Liver (tissue), 9 donors: ENCODE results near the gene SLC66A2. TPM values are rescaled to one million over a fixed set of nuclear protein-coding genes. Genes with fewer than 3 reads are reported as not detected.

Experiments
- DNase-seq: peaks from one replicate; pipeline ENCODE4 v3.0.0-alpha.2; 2017; ENCODE audit warnings: low spot score
- H3K27ac ChIP-seq, 2 donors: one replicate each; pipeline ENCODE4 v1.7.0; 2013; ENCODE audit warnings: inconsistent platforms in 2 of 2, low read length in 2 of 2, control low read depth in 1 of 2, low read depth in 1 of 2, mild to moderate bottlenecking in 1 of 2
- H3K27me3 ChIP-seq, 4 donors: one replicate each; pipeline versions ENCODE4 v1.6.1 to v1.7.0; 2013; ENCODE audit warnings: low read length in 3 of 4, inconsistent platforms in 1 of 4, mild to moderate bottlenecking in 1 of 4, moderate library complexity in 1 of 4; ENCODE audit not compliant: control insufficient read depth in 4 of 4, insufficient read depth in 4 of 4
- H3K36me3 ChIP-seq, 4 donors: one replicate each; pipeline versions ENCODE4 v1.6.1 to v1.7.0; 2013; ENCODE audit warnings: low read length in 3 of 4, mild to moderate bottlenecking in 3 of 4, low read depth in 1 of 4, moderate library complexity in 1 of 4; ENCODE audit not compliant: control insufficient read depth in 4 of 4, insufficient read depth in 3 of 4
- H3K4me1 ChIP-seq, 4 donors: one replicate each; pipeline versions ENCODE4 v1.6.1 to v1.7.0; 2013; ENCODE audit warnings: low read length in 3 of 4, mild to moderate bottlenecking in 3 of 4, moderate library complexity in 1 of 4; ENCODE audit not compliant: control insufficient read depth in 4 of 4, insufficient read depth in 4 of 4
- H3K4me3 ChIP-seq, 3 donors: one replicate each; pipeline versions ENCODE4 v1.6.1 to v1.7.0; 2013; ENCODE audit warnings: low read length in 3 of 3, control low read depth in 1 of 3, low read depth in 1 of 3, mild to moderate bottlenecking in 1 of 3
- H3K9ac ChIP-seq, 2 donors: one replicate each; pipeline ENCODE4 v1.7.0; 2013; ENCODE audit warnings: low read length in 2 of 2, mild to moderate bottlenecking in 2 of 2, moderate library complexity in 2 of 2, control low read depth in 1 of 2, low read depth in 1 of 2
- H3K9me3 ChIP-seq, 4 donors: one replicate each; pipeline versions ENCODE4 v1.6.1 to v1.7.0; 2013; ENCODE audit warnings: low read length in 3 of 4; ENCODE audit not compliant: control insufficient read depth in 4 of 4
- EGR1 ChIP-seq, 2 donors: IDR thresholded peaks; 2 replicates each; pipeline ENCODE4 v1.6.1; 2016 to 2018; ENCODE audit warnings: antibody characterized with exemption in 2 of 2, low read depth in 2 of 2
- FOXA1 ChIP-seq: IDR thresholded peaks from 2 replicates; pipeline ENCODE4 v1.6.1; 2016; ENCODE audit warnings: antibody characterized with exemption
- GABPA ChIP-seq, 2 donors: IDR thresholded peaks in 1 of 2; conservative IDR thresholded peaks in 1 of 2; 2 replicates each; pipeline ENCODE4 v1.6.1; 2016; ENCODE audit warnings: antibody characterized with exemption in 2 of 2, mild to moderate bottlenecking in 1 of 2, moderate library complexity in 1 of 2
- HNF4A ChIP-seq, 2 donors: conservative IDR thresholded peaks; 2 replicates each; pipeline ENCODE4 v1.6.1; 2016; ENCODE audit warnings: antibody characterized with exemption in 2 of 2, mild to moderate bottlenecking in 2 of 2
- HNF4G ChIP-seq: IDR thresholded peaks from 2 replicates; pipeline ENCODE4 v1.6.1; 2016; ENCODE audit warnings: antibody characterized with exemption
- JUND ChIP-seq, 2 donors: IDR thresholded peaks; 2 replicates each; pipeline ENCODE4 v1.6.1; 2016; ENCODE audit warnings: antibody characterized with exemption in 2 of 2
- NR2F2 ChIP-seq: IDR thresholded peaks from 2 replicates; pipeline ENCODE4 v1.6.1; 2016; ENCODE audit warnings: antibody characterized with exemption
- RAD21 ChIP-seq, 2 donors: IDR thresholded peaks; 2 replicates each; pipeline ENCODE4 v1.6.1; 2016; ENCODE audit warnings: antibody characterized with exemption in 2 of 2, mild to moderate bottlenecking in 2 of 2
- RXRA ChIP-seq, 2 donors: IDR thresholded peaks; 2 replicates each; pipeline ENCODE4 v1.6.1; 2017 to 2018; ENCODE audit warnings: antibody characterized with exemption in 2 of 2, mild to moderate bottlenecking in 1 of 2
- SP1 ChIP-seq: IDR thresholded peaks from 2 replicates; pipeline ENCODE4 v1.6.1; 2018; ENCODE audit warnings: antibody characterized with exemption, mild to moderate bottlenecking
- TAF1 ChIP-seq: conservative IDR thresholded peaks from 2 replicates; pipeline ENCODE4 v1.6.1; 2016; ENCODE audit warnings: antibody characterized with exemption, mild to moderate bottlenecking
- YY1 ChIP-seq: IDR thresholded peaks from 2 replicates; pipeline ENCODE4 v1.6.1; 2016; ENCODE audit warnings: antibody characterized with exemption, mild to moderate bottlenecking
- WGBS: extraction: QIAGEN DNeasy Blood & Tissue Kit; methylation state at CpG from one replicate; pipeline ENCODE4 v1.1.7; 2013; 5-methylcytosine and 5-hydroxymethylcytosine counted together
- polyA plus RNA-seq, 2 donors: library from polyadenylated mRNA; stranded (reverse) in 1 of 2; unstranded in 1 of 2; fragments of 200-250 nt in 1 of 2; fragments of >200 nt in 1 of 2; fragmentation: Nextera tagmentation in 1 of 2; extraction: Ambion mirVana in 1 of 2; gene quantifications; one replicate each; pipeline versions ENCODE4 v1.2.1 to v1.2.3, GENCODE V29; 2013 to 2015
- total RNA-seq, 2 donors: library from RNA; depleted of rRNA; stranded (reverse); fragments of >200 nt; gene quantifications; one replicate each; pipeline ENCODE4 v1.2.3, GENCODE V29; 2014
- TF ChIP-seq, protein P1 (sequence below): IDR thresholded peaks from 2 replicates; pipeline ENCODE4 v1.6.1; 2016; ENCODE audit warnings: antibody characterized with exemption, mild to moderate bottlenecking
- TF ChIP-seq, protein P2 (sequence below): IDR thresholded peaks from 2 replicates; pipeline ENCODE4 v1.6.1; 2016; ENCODE audit warnings: antibody characterized with exemption
- TF ChIP-seq, protein P3 (sequence below): IDR thresholded peaks from 2 replicates; pipeline ENCODE4 v1.6.1; 2016; ENCODE audit warnings: antibody characterized with exemption
- TF ChIP-seq, protein P4 (sequence below): IDR thresholded peaks from 2 replicates; pipeline ENCODE4 v1.6.1; 2016; ENCODE audit warnings: antibody characterized with exemption
- donor health status: healthy.
- donor health status: healthy.
- donor health status: healthy.
- donor health status: healthy.
- donor health status: healthy.

The SLC66A2 gene
- 10 to 100 TPM; 47.8 to 86.4 TPM for total RNA-seq
- polyA plus RNA-seq: 100 to 1,000 TPM in 1 of 2 donors, 10 to 100 TPM in 1; 49.3 to 107 TPM

DNA sequence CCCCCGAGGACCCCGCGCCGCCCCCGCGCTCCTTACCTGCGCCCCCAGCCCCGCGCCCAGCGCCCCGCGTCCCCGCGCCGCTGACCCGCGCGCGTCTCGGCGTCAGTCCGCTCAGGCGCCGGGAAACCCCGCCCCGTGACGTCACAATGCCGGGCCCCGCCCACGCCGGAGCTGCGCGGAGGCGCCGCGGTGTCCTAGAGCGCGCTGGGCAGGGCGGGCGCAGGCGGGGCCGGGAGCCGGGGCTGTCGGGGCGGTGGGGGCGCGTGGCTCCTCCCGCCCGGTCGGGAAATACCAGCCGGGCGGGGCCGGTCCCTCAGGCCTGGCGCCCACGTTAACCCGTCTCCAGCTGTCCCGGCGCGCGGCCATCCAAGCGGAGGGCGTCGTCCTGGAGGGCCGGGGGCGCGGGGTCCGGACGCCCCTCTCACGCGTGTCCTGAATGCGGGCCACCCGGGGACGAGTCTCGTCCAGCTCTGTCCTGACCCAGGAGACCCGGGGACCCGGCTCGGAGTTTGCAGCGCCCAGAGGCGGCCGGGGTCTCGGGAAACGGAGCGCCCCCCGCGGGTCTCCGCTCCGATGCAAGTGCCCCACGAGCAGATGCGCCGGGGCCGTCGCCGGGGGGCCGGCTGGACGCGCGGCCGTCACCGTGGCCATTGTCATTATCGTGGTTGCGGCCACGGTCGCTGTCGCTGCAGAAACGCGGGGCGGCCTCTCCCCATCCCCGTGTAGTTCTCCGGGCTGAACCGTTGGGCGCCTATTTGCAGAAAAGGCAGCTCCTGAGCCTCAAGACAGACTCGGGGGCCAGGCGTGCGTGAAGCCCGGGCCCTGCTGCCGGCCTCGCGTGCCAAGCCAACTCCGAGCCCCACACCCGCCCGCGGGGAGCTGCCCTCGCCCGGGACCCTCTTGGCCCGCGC lies at the start of gene SLC66A2:
TSS of gene SLC66A2 (minus strand) at position 109 of the 911 bp plus-strand sequence. CDS start 727 bp downstream, outside the sequence.
- peaks cover 0 to 3% (median 0%) of the 10 kb centered on the region in 4 donors for H3K36me3 ChIP-seq
- under 1% methylated on average over 126 of the region's 126 CpGs for WGBS
- H3K4me1 ChIP-seq: peaks cover 11 to 41% (median 33%) of the 10 kb centered on the region in 4 donors

DNA sequence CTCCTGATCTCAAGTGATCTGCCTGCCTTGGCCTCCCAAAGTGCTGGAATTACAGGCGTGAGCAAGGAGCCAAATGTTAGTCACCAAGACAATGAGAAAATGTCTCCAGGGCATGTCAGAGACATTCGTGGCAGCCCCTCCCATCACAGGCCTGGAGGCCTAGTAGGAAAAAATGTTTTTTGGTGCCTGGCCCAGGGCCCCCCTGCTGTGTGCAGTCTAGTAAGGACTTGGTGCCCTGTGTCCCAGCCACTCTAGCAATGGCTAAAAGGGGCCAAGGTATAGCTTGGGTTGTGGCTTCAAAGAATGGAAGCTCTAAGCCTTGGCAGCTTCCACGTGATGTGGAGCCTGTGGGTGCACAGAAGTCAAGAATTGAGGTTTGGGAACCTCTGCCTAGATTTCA lies 49.4 kb upstream of the SLC66A2 start:
- H3K4me1 ChIP-seq: no peaks in the 10 kb centered on the region
- H3K27ac ChIP-seq: no peak overlapping the region
- no peak overlapping the region for H3K4me3 ChIP-seq
- no peaks in the 10 kb centered on the region for H3K36me3 ChIP-seq
- no peak for DNase-seq
- no peak overlapping the region for H3K9ac ChIP-seq
- H3K9me3 ChIP-seq: no peaks in the 10 kb centered on the region
- WGBS: 82% methylated on average over 3 of the region's 3 CpGs
- H3K27me3 ChIP-seq: no peaks in the 10 kb centered on the region
- TF ChIP-seq RXRA (IDR thresholded peaks at IDR 0.05) (no peak), RAD21 (IDR thresholded peaks at IDR 0.05) (no peak), FOXA1 (no peak), HNF4A (conservative IDR thresholded peaks at IDR 0.05) (no peak), NR2F2 (no peak), YY1 (no peak), HNF4G (no peak), GABPA (IDR thresholded peaks at IDR 0.05 in 1 of 2, conservative IDR thresholded peaks at IDR 0.05 in 1 of 2) (no peak), TAF1 (no peak), EGR1 (IDR thresholded peaks at IDR 0.05; ENCODE audit: low read depth in 2 of 2) (no peak), JUND (IDR thresholded peaks at IDR 0.05) (no peak)
- TF ChIP-seq, protein P1, sequence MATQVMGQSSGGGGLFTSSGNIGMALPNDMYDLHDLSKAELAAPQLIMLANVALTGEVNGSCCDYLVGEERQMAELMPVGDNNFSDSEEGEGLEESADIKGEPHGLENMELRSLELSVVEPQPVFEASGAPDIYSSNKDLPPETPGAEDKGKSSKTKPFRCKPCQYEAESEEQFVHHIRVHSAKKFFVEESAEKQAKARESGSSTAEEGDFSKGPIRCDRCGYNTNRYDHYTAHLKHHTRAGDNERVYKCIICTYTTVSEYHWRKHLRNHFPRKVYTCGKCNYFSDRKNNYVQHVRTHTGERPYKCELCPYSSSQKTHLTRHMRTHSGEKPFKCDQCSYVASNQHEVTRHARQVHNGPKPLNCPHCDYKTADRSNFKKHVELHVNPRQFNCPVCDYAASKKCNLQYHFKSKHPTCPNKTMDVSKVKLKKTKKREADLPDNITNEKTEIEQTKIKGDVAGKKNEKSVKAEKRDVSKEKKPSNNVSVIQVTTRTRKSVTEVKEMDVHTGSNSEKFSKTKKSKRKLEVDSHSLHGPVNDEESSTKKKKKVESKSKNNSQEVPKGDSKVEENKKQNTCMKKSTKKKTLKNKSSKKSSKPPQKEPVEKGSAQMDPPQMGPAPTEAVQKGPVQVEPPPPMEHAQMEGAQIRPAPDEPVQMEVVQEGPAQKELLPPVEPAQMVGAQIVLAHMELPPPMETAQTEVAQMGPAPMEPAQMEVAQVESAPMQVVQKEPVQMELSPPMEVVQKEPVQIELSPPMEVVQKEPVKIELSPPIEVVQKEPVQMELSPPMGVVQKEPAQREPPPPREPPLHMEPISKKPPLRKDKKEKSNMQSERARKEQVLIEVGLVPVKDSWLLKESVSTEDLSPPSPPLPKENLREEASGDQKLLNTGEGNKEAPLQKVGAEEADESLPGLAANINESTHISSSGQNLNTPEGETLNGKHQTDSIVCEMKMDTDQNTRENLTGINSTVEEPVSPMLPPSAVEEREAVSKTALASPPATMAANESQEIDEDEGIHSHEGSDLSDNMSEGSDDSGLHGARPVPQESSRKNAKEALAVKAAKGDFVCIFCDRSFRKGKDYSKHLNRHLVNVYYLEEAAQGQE: no peak
- TF ChIP-seq, protein P2, sequence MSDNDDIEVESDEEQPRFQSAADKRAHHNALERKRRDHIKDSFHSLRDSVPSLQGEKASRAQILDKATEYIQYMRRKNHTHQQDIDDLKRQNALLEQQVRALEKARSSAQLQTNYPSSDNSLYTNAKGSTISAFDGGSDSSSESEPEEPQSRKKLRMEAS: no peak
- TF ChIP-seq, protein P3, sequence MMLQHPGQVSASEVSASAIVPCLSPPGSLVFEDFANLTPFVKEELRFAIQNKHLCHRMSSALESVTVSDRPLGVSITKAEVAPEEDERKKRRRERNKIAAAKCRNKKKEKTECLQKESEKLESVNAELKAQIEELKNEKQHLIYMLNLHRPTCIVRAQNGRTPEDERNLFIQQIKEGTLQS: no peak
- TF ChIP-seq, protein P4, sequence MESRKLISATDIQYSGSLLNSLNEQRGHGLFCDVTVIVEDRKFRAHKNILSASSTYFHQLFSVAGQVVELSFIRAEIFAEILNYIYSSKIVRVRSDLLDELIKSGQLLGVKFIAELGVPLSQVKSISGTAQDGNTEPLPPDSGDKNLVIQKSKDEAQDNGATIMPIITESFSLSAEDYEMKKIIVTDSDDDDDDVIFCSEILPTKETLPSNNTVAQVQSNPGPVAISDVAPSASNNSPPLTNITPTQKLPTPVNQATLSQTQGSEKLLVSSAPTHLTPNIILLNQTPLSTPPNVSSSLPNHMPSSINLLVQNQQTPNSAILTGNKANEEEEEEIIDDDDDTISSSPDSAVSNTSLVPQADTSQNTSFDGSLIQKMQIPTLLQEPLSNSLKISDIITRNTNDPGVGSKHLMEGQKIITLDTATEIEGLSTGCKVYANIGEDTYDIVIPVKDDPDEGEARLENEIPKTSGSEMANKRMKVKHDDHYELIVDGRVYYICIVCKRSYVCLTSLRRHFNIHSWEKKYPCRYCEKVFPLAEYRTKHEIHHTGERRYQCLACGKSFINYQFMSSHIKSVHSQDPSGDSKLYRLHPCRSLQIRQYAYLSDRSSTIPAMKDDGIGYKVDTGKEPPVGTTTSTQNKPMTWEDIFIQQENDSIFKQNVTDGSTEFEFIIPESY: no peak

More for the DNA sequence above, at the start of gene SLC66A2:
- Histone ChIP-seq H3K27ac (peak within 1 kb of the TSS; percentile 91), H3K9me3 (no peaks in the 10 kb centered on the region), H3K27me3 (no peaks in the 10 kb centered on the region), H3K4me3 (peak within 1 kb of the TSS; percentile 90 to 96 (median 92)), H3K9ac (peak within 1 kb of the TSS; percentile 88 to 95)
- DNase-seq: peak; percentile 98
- TF ChIP-seq TAF1: no peak
- TF ChIP-seq YY1: no peak
- TF ChIP-seq, protein P1: no peak
- TF ChIP-seq RXRA (IDR thresholded peaks at IDR 0.05): no peak
- TF ChIP-seq, protein P2: no peak
- no peak for TF ChIP-seq RAD21 (IDR thresholded peaks at IDR 0.05)
- TF ChIP-seq FOXA1: no peak
- TF ChIP-seq SP1: no peak
- TF ChIP-seq HNF4A (conservative IDR thresholded peaks at IDR 0.05): no peak
